Stimulated activated CD4-positive, alpha-beta T cell treated with anti-CD3 and anti-CD28 coated beads, Interleukin-12 subunit alpha, Interleukin-12 subunit beta, amount 100 ng/mL, for 48 hours (primary cell): ENCODE results near the gene NPB.
A peak's percentile ranks its signal among the peaks of the same experiment; 100 is the strongest.

ENCODE experiments used
- DNase-seq, 3 donors: peaks; one replicate each; pipeline ENCODE4 v3.0.0-alpha.2; 2020; ENCODE audit warnings: low read depth in 2 of 3, low spot score in 1 of 3

The NPB gene

GRCh38 chr17:81924557-81925532 lies 22.8 kb downstream of the NPB start:
- DNase-seq, result no peak

GRCh38 chr17:81925860-81926450 lies 23.9 kb downstream of the NPB start:
- no peak for DNase-seq

GRCh38 chr17:81926451-81927151 lies 24.6 kb downstream of the NPB start:
- DNase-seq, result peak in 1 of 3 donors; percentile 53

GRCh38 chr17:81927152-81927652 lies 25.2 kb downstream of the NPB start:
- DNase-seq, result no peak

- peak; percentile 76 to 84 (median 77) for DNase-seq
These were observed 25.9 kb downstream of the NPB start, which contains the start of gene MAFG for GRCh38 chr17:81927653-81928543. MAFG (minus strand) TSS chr17:81927735; CDS start chr17:81923185, 4,550 bp downstream.

GRCh38 chr17:81928544-81929252 lies 26.7 kb downstream of the NPB start:
- DNase-seq, result no peak

- DNase-seq, result no peak
These were observed 27.5 kb downstream of the NPB start for GRCh38 chr17:81929253-81930141.

GRCh38 chr17:81930142-81931125 lies 28.4 kb downstream of the NPB start:
- no peak for DNase-seq

GRCh38 chr17:81931189-81931556 lies 29.1 kb downstream of the NPB start:
- no peak for DNase-seq

GRCh38 chr17:81931557-81932332 lies 29.7 kb downstream of the NPB start:
- no peak for DNase-seq

GRCh38 chr17:81932333-81932983 lies 30.4 kb downstream of the NPB start:
- no peak for DNase-seq

GRCh38 chr17:81933178-81933699 lies 31.2 kb downstream of the NPB start:
- DNase-seq, result no peak

GRCh38 chr17:81934098-81934757 lies 32.2 kb downstream of the NPB start:
- no peak for DNase-seq

GRCh38 chr17:81934850-81935708 lies 33.0 kb downstream of the NPB start:
- DNase-seq, result no peak

- DNase-seq, result no peak
These were observed 33.7 kb downstream of the NPB start for GRCh38 chr17:81935709-81936084.
